Measurements from ENCODE around the gene PEAK1. TPM values are rescaled to one million over a fixed set of nuclear protein-coding genes. Genes with fewer than 3 reads are reported as not detected.

PEAK1 gene
- total RNA-seq, 2 donors from 2014 or later = 26.2 to 27.0 TPM

GRCh38 chr15:77255385-77255784 is 164.5 kb downstream of the PEAK1 start:
- peaks cover 0 to 6% of the 10 kb centered on the region in 2 donors for H3K36me3 Mint-ChIP-seq
- H3K9me3 Mint-ChIP-seq = no peaks in the 10 kb centered on the region
- no peak for DNase-seq (ENCODE audit: low spot score in 2 of 2)
- no peak overlapping the region for H3K27ac Mint-ChIP-seq
- ATAC-seq = no peak

- no peak overlapping the region for H3K27ac Mint-ChIP-seq
- no peaks in the 10 kb centered on the region for H3K36me3 Mint-ChIP-seq
- DNase-seq (ENCODE audit: low spot score in 2 of 2) (no peak), ATAC-seq (peak; percentile 24 to 37)
- H3K9me3 Mint-ChIP-seq = no peaks in the 10 kb centered on the region
Measured at GRCh38 chr15:77251662-77252061, 168.2 kb downstream of the PEAK1 start.

GRCh38 chr15:77247116-77247515 is 172.8 kb downstream of the PEAK1 start:
- H3K27ac Mint-ChIP-seq = no peak overlapping the region
- no peak for DNase-seq (ENCODE audit: low spot score in 2 of 2)
- no peaks in the 10 kb centered on the region for H3K9me3 Mint-ChIP-seq
- no peaks in the 10 kb centered on the region for H3K36me3 Mint-ChIP-seq
- ATAC-seq = no peak

- Mint-ChIP-seq H3K9me3 (no peaks in the 10 kb centered on the region), H3K36me3 (no peaks in the 10 kb centered on the region), H3K27ac (no peak overlapping the region)
- no peak for DNase-seq (ENCODE audit: low spot score in 2 of 2)
- no peak for ATAC-seq
Measured at GRCh38 chr15:77243716-77244401, 176.0 kb downstream of the PEAK1 start.

GRCh38 chr15:77243135-77243534 is 176.8 kb downstream of the PEAK1 start:
- H3K27ac Mint-ChIP-seq = no peak overlapping the region
- DNase-seq (ENCODE audit: low spot score in 2 of 2) = no peak
- H3K36me3 Mint-ChIP-seq = no peaks in the 10 kb centered on the region
- no peak for ATAC-seq
- H3K9me3 Mint-ChIP-seq = no peaks in the 10 kb centered on the region

GRCh38 chr15:77239882-77240608 is 179.9 kb downstream of the PEAK1 start:
- Mint-ChIP-seq H3K9me3 (peaks cover 0 to 3% of the 10 kb centered on the region in 2 donors), H3K36me3 (peaks cover 17 to 18% of the 10 kb centered on the region in 2 donors), H3K27ac (no peak overlapping the region)
- ATAC-seq = no peak
- no peak for DNase-seq (ENCODE audit: low spot score in 2 of 2)

GRCh38 chr15:77235566-77235965 is 184.3 kb downstream of the PEAK1 start:
- Mint-ChIP-seq H3K27ac (no peak overlapping the region), H3K36me3 (peaks cover 19 to 20% of the 10 kb centered on the region in 2 donors), H3K9me3 (peaks cover 0 to 5% of the 10 kb centered on the region in 2 donors)
- DNase-seq (ENCODE audit: low spot score in 2 of 2) = no peak
- ATAC-seq = no peak

GRCh38 chr15:77228828-77229227 is 191.1 kb downstream of the PEAK1 start:
- H3K9me3 Mint-ChIP-seq = no peaks in the 10 kb centered on the region
- H3K36me3 Mint-ChIP-seq = no peaks in the 10 kb centered on the region
- no peak overlapping the region for H3K27ac Mint-ChIP-seq
- DNase-seq (ENCODE audit: low spot score in 2 of 2) (no peak), ATAC-seq (no peak)

- no peaks in the 10 kb centered on the region for H3K9me3 Mint-ChIP-seq
Measured at GRCh38 chr15:77226652-77227051, 193.3 kb downstream of the PEAK1 start.

GRCh38 chr15:77225646-77226045 is 194.3 kb downstream of the PEAK1 start:
- Mint-ChIP-seq H3K36me3 (no peaks in the 10 kb centered on the region), H3K27ac (no peak overlapping the region), H3K9me3 (no peaks in the 10 kb centered on the region)
- ATAC-seq (no peak), DNase-seq (ENCODE audit: low spot score in 2 of 2) (no peak)

More at GRCh38 chr15:77226652-77227051, 193.3 kb downstream of the PEAK1 start:
- no peak overlapping the region for H3K27ac Mint-ChIP-seq
- H3K36me3 Mint-ChIP-seq = no peaks in the 10 kb centered on the region
- ATAC-seq = no peak
- no peak for DNase-seq (ENCODE audit: low spot score in 2 of 2)

- no peaks in the 10 kb centered on the region for H3K36me3 Mint-ChIP-seq
- no peaks in the 10 kb centered on the region for H3K9me3 Mint-ChIP-seq
- DNase-seq (ENCODE audit: low spot score in 2 of 2) (no peak), ATAC-seq (no peak)
- H3K27ac Mint-ChIP-seq = no peak overlapping the region
Measured at GRCh38 chr15:77225088-77225487, 194.8 kb downstream of the PEAK1 start.

- Mint-ChIP-seq H3K36me3 (no peaks in the 10 kb centered on the region), H3K27ac (no peak overlapping the region), H3K9me3 (no peaks in the 10 kb centered on the region)
- DNase-seq (ENCODE audit: low spot score in 2 of 2) (no peak), ATAC-seq (no peak)
Measured at GRCh38 chr15:77224352-77224751, 195.6 kb downstream of the PEAK1 start.

- Mint-ChIP-seq H3K27ac (no peak overlapping the region), H3K9me3 (no peaks in the 10 kb centered on the region), H3K36me3 (no peaks in the 10 kb centered on the region)
- DNase-seq (ENCODE audit: low spot score in 2 of 2) (no peak), ATAC-seq (no peak)
Measured at GRCh38 chr15:77221708-77222107, 198.2 kb downstream of the PEAK1 start.

GRCh38 chr15:77221174-77221573 is 198.7 kb downstream of the PEAK1 start:
- no peak overlapping the region for H3K27ac Mint-ChIP-seq
- DNase-seq (ENCODE audit: low spot score in 2 of 2) (no peak), ATAC-seq (no peak)

GRCh38 chr15:77219841-77220240 is 200.1 kb downstream of the PEAK1 start:
- Mint-ChIP-seq H3K27ac (no peak overlapping the region), H3K9me3 (no peaks in the 10 kb centered on the region)

More at GRCh38 chr15:77221174-77221573, 198.7 kb downstream of the PEAK1 start:
- Mint-ChIP-seq H3K9me3 (no peaks in the 10 kb centered on the region), H3K36me3 (no peaks in the 10 kb centered on the region)

GRCh38 chr15:77209221-77209620 is 210.7 kb downstream of the PEAK1 start:
- Mint-ChIP-seq H3K36me3 (peaks cover 0 to 5% of the 10 kb centered on the region in 2 donors), H3K9me3 (peaks cover 4 to 9% of the 10 kb centered on the region in 2 donors)

More at GRCh38 chr15:77219841-77220240, 200.1 kb downstream of the PEAK1 start:
- H3K36me3 Mint-ChIP-seq = no peaks in the 10 kb centered on the region
- ATAC-seq (no peak), DNase-seq (ENCODE audit: low spot score in 2 of 2) (no peak)

GRCh38 chr15:77208241-77208640 is 211.7 kb downstream of the PEAK1 start:
- peaks cover 0 to 5% of the 10 kb centered on the region in 2 donors for H3K36me3 Mint-ChIP-seq
- DNase-seq (ENCODE audit: low spot score in 2 of 2) = no peak

More at GRCh38 chr15:77209221-77209620, 210.7 kb downstream of the PEAK1 start:
- DNase-seq (ENCODE audit: low spot score in 2 of 2) (no peak), ATAC-seq (no peak)
- no peak overlapping the region for H3K27ac Mint-ChIP-seq

More at GRCh38 chr15:77208241-77208640, 211.7 kb downstream of the PEAK1 start:
- peaks cover 4 to 9% of the 10 kb centered on the region in 2 donors for H3K9me3 Mint-ChIP-seq
- no peak overlapping the region for H3K27ac Mint-ChIP-seq
- ATAC-seq = no peak
